ENCODE measurements around the gene HK1.
A peak's percentile ranks its signal among the peaks of the same experiment; 100 is the strongest.
"Not testable (repeated sequence)": the region's sequence is repeated elsewhere in the genome, so short reads cannot be mapped to it uniquely, and the experiment has no call there.

HK1 gene
- long read RNA-seq, donor 1, transcript HK1-202 (18 exons, 3,605 nt), result major isoform, 5 of 5 reads
- long read RNA-seq, donor 1, partial matches to known transcripts, result 0 of 5 reads
- long read RNA-seq, donor 1, other reads (novel, unspliced or antisense), result 0 of 5 reads
- long read RNA-seq, donor 2, partial matches to known transcripts, result 5 of 7 reads
- long read RNA-seq, donor 2, other reads (novel, unspliced or antisense), result 0 of 7 reads
- long read RNA-seq, donor 3, partial matches to known transcripts, result 7 of 9 reads
- long read RNA-seq, donor 3, other reads (novel, unspliced or antisense), result 0 of 9 reads
- long read RNA-seq, donor 4, transcript HK1-202 (18 exons, 3,605 nt), result major isoform, 7 of 12 reads
- long read RNA-seq, donor 4, partial matches to known transcripts, result 5 of 12 reads
- long read RNA-seq, donor 4, other reads (novel, unspliced or antisense), result 0 of 12 reads
- long read RNA-seq, donor 5, transcript HK1-202 (18 exons, 3,605 nt), result major isoform, 11 of 11 reads
- long read RNA-seq, donor 5, partial matches to known transcripts, result 0 of 11 reads
- long read RNA-seq, donor 5, other reads (novel, unspliced or antisense), result 0 of 11 reads
- long read RNA-seq, donor 6, partial matches to known transcripts, result 0 of 3 reads
- long read RNA-seq, donor 6, other reads (novel, unspliced or antisense), result 0 of 3 reads
- long read RNA-seq, donor 7, transcript HK1-202 (18 exons, 3,605 nt), result major isoform, 6 of 40 reads
- long read RNA-seq, donor 7, partial matches to known transcripts, result 34 of 40 reads
- long read RNA-seq, donor 7, other reads (novel, unspliced or antisense), result 0 of 40 reads
- long read RNA-seq, donor 8, transcript HK1-202 (18 exons, 3,605 nt), result major isoform, 6 of 6 reads
- long read RNA-seq, donor 8, partial matches to known transcripts, result 0 of 6 reads
- long read RNA-seq, donor 8, other reads (novel, unspliced or antisense), result 0 of 6 reads

DNA sequence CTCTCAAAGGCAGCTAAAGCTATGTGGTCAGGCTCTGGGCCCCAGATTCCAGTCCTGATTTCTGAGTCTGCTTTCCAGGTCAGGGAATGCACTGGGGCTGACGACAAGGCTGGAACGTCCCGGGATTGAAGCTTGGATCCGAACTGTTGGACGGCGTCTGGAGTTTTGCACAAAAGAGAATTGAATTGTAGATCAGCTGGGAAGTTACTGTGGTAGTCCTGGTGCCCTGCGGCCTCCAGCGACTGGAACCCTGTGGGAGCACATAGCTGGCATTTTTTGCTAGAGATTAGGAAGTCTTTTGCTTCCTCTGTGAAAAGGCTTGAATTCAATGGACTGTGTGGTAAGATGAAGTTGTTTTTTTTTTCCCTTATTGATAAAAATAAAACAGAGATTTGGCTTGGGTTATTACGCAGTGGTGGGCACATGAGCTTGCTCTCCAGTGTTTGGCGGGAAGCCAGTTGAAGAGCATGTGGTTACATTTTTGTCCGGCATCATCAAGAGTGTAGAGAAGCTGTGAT is at the start of gene HK1:
Gene HK1 (plus strand): TSS at position 51 of the 518 bp plus-strand sequence.
- DNase-seq, result no peak

DNA sequence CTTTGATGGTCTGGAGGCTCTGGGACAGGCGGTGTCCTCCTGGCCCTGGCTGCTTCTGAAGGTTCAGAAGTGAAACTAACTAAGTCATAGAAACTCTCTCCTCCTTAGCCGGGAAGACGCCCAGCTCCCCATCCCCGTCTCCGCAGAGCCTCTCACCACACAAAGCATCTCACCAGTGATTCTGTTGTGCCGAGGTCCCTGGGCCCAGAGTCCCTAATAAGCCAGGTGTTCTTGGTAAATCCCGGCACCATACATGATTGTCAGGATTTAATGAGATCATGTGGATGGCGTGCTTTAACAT is 48.7 kb upstream of the HK1 start:
- DNase-seq, result no peak

DNA sequence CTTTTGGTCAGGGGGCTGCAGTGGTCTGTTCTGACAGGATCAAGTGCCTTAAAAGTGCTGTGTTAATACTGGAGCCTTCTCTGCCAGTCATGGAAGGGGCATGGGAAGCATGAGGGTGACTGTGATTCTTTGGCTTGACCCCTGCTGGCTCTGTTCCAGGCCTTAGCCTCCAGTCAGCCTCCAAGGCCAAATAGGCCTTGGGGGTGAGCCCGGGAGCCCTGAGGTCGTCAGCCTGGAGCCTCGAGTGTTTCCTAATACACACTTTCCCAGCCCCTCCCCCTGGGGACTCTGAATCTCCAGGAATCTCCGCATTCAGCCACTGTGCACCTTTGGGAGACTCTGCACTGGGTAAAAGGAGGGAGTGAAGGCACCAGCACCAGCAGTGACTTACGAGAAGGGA is 48.2 kb upstream of the HK1 start:
- no peak for DNase-seq

DNA sequence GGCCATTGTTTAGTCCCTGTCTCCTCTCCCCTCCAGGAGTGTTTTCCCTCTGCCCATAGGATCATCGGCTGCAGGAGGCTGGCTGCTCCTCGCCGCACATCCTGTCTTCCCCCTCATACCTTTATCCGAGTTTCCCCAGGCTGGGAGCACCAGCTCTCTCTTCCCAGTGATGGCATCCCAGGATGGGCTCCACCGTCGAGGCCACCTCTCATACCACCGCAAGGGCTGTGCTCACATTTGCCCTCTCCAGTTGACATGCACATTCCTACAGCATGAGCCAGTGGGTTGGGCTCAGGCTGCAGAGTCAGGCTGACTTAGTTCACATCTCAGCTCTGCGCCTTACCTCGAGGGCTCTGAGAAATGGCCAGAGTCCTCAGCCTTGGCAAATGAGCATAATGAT is 46.0 kb upstream of the HK1 start:
- no peak for DNase-seq

DNA sequence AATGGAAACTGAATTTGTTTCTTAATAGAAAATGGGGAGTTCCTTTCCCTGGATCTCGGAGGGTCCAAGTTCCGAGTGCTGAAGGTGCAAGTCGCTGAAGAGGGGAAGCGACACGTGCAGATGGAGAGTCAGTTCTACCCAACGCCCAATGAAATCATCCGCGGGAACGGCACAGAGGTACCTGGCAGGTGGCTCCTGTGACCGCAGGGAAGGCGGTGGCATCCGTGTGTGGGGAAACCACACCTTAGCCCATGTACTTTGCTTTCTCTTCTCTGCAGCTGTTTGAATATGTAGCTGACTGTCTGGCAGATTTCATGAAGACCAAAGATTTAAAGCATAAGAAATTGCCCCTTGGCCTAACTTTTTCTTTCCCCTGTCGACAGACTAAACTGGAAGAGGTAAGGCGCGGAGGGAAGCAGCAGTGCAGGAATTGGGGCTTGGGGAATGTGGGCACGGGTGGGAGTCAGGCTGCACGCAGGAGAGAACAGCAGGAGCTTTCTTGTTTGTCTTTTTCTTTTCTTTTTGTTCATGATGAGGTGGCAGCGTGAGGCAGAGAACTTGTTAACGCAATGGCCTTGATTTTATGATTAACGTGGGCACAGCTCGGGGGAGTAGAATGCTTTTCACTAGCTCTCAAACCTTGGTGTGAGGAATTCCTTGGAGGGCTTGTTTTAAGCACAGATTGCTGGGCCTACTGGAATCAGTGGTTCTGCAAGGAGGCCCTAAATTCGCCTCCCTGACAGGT is 45.4 kb upstream of the HK1 start:
- DNase-seq, result no peak

DNA sequence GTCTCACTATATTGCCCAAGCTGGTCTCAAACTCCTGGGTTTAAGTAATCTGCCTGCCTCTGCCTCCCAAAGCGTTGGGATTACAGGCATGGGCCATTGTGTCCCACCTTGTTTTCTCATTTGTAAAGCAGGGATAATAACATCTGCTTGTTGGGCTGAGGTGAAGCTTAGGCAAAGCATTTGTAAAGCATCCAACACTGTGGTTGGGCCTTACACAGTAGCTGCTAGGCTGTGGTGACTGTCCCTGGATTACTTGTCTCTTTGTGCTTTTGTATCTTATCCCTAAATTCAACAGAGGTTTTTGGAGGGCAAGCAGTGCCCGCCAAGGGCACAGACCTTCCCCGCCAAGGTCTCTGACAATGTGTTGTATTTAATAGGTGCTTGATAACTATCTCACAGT is 43.8 kb upstream of the HK1 start:
- no peak for DNase-seq

DNA sequence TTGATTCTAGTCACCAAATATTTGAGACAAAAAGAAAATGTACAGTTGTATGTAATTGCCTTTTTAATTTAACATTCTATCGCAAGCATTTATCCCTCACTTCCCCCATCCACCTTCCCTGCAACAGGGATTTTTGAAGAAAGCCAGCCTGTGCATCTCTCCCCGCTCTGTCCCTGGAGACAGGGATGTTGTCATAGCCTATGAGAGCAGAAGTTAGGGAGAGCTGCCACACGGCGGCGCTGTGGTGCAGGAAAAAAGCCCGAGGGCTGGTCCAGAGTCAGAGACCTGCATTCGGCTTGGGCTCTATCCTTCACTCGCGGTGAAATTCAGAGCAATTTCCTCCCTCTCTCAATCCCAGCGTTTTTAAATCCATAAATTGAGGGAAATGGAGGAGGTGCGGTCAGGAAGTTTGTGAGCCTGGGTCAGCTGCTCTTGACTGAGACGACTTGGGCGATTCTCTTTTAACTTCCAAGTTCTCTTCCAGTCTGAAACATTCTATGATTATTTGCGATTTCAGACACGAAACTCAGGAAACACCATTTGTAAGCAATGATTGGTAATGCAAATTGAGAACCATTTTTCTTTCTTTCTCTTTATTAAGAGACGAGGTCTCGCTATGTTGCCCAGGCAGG is 40.7 kb upstream of the HK1 start:
- peak; percentile 65 for DNase-seq

DNA sequence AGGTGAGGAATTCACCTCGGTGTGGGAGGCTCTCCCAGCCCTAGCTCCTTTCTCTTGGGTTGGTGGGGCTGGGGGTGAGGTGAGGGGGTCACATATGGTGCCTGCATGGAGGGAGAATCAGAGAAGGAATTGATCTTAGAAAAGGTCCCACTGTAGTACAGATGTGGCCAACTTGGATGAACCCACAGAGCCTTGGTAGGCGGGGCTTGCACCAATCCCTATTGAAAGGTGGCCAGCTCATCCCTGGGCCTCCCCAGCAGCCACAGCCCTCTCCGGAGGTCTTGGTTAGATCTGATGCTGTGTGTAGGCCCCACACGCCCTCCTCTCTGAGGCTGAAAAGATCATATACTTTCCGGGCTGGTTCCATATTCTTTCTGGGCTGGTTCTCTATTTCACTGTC is 39.2 kb upstream of the HK1 start:
- no peak for DNase-seq

DNA sequence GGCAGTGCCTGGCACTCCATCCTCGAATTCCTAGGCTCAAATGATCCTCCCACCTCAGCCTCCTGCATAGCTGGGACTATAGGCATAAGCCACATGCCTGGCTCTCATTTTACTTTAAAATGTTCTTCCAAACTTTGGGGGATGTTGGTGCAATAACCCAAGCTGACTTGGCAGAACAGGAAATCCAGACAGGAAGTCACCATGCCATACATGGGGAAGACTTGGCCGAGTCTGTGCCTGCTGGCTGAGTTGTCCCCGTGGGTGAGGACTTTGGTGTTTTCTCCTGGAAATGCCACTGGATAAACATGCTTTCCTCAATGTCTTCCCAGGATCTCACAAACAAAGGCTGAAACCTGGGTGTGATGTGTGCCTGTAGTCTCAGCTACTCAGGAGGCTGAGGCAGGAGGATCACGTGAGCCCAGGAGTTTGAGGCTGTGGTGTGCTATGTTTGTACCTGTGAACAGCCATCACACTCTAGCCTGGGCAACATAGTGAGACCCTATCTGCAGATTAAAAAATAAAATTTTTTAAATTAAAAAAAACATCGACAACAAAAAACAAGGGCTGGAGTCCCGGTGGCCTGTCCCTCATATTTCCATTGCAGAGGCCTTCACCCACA is 38.4 kb upstream of the HK1 start:
- no peak for DNase-seq

DNA sequence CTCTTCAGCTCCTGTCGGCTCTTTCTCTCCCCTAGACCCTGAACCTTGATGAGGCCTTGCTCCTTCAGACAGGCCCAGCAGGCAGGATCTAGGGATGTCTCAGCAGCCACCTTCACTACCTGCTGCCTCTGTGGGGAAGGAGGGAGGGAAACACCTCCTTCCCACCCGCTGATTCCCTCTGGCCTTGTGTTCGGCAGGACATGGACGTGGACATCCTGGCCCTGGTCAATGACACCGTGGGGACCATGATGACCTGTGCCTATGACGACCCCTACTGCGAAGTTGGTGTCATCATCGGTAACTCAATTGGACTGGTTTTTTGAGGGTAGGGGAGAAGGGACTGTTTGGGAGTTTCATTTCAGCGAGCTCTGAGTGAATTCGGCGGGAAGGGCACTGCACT is 37.8 kb upstream of the HK1 start:
- DNase-seq, result no peak

DNA sequence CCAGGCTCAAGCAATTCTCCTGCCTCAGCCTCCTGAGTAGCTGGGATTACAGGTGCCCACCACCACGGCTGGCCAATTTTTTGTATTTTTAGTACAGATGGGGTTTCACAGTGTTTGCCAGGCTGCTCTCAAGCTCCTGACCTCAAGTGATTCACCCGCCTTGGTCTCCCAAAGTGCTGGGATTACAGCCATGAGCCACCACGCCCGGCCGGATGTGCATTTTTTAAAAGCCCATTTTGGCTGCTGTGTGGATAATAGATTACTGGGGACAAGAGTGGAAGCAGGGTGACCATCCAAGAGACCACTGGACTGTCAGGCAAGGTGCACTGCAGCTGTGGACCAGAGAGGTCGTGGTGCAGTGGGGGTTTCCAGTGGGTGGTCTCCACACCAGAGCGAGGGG is 36.7 kb upstream of the HK1 start:
- DNase-seq, result no peak

DNA sequence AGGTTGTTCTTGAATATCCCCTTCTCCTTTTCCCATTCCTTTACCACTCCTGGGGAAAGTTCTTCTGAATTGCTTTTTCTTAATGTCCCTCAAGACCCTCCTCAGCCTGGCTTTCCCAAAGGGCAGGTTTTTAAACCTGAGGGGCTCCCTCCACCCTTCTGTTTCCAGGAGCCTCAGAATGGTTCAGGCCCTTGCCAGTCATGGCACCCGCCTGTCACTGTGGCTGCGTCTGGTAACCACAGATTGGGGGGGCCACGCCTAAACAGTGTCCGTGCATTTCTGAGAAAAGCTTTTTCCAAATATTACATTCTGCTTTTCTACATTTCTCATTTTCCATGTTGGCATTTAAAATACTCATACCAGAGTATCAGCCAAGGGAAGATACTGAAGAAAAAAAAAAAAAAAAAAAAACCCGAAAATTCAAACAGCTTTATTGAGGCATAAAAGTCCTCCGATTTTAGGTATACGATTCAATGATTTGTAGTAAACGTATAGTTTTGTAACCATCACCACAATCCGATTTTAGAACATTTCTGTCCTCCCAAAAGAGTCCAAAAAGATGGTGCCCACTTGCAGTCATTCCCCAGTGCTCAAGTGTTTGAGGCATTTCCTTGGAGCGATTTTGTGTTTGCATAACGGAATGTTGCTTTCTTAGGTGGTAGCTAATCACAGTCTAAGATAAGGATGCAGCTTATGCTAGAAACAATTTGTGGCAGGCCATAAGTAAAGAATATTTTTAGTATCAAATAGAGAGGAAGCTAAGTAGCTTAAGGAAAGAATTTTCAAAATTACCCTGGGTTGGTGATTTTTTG is 36.0 kb upstream of the HK1 start:
- DNase-seq, result no peak

DNA sequence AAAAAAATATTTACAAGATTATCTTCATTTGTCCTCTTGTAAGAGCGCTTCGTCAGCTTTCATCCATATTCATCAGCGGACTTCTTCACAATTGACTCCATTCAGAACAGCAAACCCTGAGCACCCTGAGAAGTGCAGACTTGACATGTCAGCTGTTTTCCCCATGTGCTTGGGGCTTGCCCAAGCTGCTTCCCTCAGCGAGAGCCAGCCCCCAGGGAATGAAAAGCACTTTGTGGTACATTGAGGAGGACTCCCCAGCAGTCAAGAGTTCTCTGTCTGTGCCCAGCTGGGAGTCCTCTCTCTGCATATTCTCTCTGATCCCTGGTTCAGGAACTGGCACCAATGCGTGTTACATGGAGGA is 35.5 kb upstream of the HK1 start:
- no peak for DNase-seq

DNA sequence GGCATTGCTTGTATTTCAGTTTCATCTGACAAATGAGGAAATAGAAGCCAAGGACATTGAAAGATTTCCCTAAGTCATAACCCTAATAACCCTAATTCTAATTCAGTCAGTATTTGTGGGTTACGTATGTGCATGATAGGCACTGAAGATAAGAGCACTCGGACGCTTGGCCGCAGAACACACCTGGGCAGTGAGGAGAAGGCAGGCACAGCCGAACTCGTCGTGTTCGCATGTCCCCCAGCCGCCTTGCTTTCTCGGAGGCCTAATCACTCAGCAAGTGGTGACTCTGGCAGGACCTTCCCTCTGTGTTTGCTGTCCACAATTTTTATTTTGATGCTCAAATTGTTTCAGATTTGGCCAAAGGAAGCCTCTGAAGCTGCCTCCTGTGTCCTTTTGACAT is 34.5 kb upstream of the HK1 start:
- DNase-seq, result no peak

DNA sequence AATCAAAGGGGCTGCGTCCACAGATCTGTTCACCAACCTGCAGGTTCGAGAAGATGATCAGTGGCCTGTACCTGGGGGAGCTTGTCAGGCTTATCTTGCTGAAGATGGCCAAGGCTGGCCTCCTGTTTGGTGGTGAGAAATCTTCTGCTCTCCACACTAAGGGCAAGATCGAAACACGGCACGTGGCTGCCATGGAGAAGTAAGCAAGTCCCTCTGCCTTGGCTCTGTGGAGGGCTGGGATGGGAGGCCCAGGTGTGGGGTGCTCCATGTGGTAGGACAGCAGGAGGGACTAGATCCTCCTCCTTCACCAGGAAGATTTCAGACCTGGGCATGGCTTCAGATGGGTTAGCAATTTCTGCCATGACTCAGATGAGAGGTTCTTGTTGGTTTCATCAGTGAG is 32.3 kb upstream of the HK1 start:
- DNase-seq, result no peak

DNA sequence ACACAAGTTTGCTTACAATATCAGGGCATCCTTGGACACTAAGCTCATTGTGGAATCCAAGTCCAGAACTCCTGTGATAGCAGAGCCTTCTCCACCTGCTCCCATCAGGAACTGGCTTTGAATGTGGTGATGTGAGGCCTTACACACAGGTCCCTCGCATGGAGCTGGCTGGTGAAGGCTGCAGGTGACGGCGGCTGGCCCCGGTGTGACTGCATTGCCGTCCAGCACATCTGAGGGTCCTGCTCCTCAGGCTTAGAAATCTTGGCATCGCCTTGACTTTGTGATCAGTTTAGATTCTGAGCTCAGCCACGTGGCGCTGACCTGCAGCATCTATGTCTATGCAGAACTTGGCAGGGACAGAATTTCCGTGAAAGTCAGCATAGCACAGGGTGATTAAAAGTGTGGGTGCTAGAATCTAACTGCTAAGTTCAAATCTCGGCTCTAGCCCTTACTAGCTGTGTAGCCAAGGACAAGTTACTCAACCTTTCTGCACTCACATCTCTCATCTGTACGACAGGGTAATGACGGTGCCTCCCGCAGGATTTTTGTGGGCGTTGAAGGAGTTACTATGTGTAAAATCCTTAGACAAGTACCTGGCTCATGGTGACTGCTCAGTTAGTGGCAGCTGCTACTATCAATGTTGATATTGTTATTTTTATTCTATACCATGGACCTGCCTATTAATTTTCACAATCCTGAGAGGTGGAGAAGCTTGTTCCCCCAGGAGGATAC is 31.5 kb upstream of the HK1 start:
- no peak for DNase-seq

DNA sequence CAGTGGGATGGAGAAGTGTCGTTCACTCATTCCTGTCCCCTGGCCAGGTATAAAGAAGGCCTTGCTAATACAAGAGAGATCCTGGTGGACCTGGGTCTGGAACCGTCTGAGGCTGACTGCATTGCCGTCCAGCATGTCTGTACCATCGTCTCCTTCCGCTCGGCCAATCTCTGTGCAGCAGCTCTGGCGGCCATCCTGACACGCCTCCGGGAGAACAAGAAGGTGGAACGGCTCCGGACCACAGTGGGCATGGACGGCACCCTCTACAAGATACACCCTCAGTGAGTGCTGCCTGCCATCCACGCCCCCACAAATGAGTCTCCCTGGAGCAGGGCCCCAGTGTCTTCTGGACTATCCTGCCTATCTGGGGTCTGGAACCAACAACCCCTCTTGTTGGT is 31.0 kb upstream of the HK1 start:
- no peak for DNase-seq

DNA sequence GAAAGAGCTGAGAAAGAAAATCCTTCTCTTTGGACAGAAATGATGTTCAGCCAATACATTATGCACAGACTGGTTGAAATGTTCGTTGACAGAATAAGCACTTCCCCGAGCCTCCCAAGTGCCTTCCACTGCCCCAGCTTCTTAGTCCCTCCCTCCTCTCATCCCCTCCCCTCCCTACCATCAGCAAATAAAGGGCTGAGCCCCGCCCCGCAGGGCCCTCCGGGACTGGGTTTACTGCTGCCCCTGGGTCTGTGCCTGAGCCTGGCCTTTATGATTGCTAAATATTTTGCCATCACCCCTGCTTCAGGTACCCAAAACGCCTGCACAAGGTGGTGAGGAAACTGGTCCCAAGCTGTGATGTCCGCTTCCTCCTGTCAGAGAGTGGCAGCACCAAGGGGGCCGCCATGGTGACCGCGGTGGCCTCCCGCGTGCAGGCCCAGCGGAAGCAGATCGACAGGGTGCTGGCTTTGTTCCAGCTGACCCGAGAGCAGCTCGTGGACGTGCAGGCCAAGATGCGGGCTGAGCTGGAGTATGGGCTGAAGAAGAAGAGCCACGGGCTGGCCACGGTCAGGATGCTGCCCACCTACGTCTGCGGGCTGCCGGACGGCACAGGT is 30.1 kb upstream of the HK1 start:
- no peak for DNase-seq

DNA sequence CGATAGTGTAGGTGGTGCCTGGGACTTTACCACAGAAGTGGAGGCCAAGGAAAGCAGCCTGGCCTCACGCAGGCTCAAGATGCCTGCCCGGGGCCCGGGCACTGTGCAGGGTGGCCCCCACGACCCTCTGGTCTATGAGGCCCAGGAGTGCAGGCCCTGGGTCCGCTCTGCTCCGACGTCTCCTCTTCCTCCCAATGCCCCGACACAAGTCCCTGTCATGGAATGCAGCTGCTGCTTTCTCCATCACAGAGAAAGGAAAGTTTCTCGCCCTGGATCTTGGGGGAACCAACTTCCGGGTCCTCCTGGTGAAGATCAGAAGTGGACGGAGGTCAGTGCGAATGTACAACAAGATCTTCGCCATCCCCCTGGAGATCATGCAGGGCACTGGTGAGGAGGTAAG is 28.3 kb upstream of the HK1 start:
- DNase-seq, result no peak

DNA sequence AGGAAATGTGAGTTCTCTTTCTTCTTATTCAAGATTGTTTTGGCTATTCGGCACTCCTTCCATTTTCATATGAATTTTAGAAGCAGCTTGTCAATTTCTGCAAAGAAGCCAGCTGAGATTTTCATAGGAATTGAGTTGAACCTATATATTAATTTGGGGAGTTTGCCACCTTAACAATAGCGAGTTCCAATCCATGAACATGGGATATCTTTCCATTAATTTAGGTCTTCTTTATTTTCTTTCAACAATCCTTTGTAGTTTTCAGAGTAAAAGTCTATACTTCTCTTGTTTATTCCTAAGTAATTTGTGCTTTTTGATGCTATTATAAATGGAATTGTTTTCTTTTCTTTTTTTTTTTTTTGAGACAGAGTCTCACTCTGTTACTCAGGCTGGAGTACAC is 26.9 kb upstream of the HK1 start:
- not testable (repeated sequence) for DNase-seq
